OCI-LY3 (cell line): ENCODE data around the gene AHCYL1.

Experiments
- H2AFZ ChIP-seq: fragments of 200-600, 300-600 bp; shearing (Covaris generic); 2 replicates; pipeline ENCODE4 v1.6.0; 2014; ENCODE audit warnings: antibody characterized with exemption, low read depth, low read length
- H3K27ac ChIP-seq: fragments of 200-600, 300-600 bp; sonication (generic); 2 replicates; pipeline ENCODE4 v1.5.1; 2014; ENCODE audit warnings: mild to moderate bottlenecking, low read length, moderate library complexity, mixed read lengths
- H3K27me3 ChIP-seq: fragments of 200-600, 300-600 bp; sonication (generic); 2 replicates; pipeline ENCODE4 v1.6.1; 2014; ENCODE audit warnings: low read depth, low read length, mixed read lengths
- H3K36me3 ChIP-seq: fragments of 200-600, 300-600 bp; sonication (generic); replicated peaks from 2 replicates; pipeline ENCODE3; 2014; ENCODE audit warnings: low read depth, low read length, mixed read lengths
- H3K4me1 ChIP-seq: fragments of 300-600, 200-600 bp; sonication (generic); 2 replicates; pipeline ENCODE4 v1.6.1; 2014; ENCODE audit warnings: low read length, mixed read lengths
- H3K4me2 ChIP-seq: fragments of 200-600, 300-600 bp; sonication (generic); 2 replicates; pipeline ENCODE4 v1.6.1; 2014; ENCODE audit warnings: low read length, mixed read lengths
- H3K4me3 ChIP-seq: fragments of 300-600, 200-600 bp; sonication (generic); 2 replicates; pipeline ENCODE4 v1.5.1; 2014; ENCODE audit warnings: antibody characterized with exemption, mild to moderate bottlenecking, low read length, moderate library complexity
- H3K79me2 ChIP-seq: fragments of 300-600, 200-600 bp; shearing (Covaris generic); 2 replicates; pipeline ENCODE4 v1.6.1; 2014; ENCODE audit warnings: mild to moderate bottlenecking, low read length, mixed read lengths
- H3K9ac ChIP-seq: fragments of 300-600, 200-600 bp; shearing (Covaris generic); 2 replicates; pipeline ENCODE4 v1.6.0; 2014; ENCODE audit warnings: mild to moderate bottlenecking, low read length, moderate library complexity
- H3K9me3 ChIP-seq: fragments of 200-600, 300-600 bp; shearing (Covaris generic); 2 replicates; pipeline ENCODE4 v1.6.1; 2014; ENCODE audit warnings: low read length, mixed read lengths; ENCODE audit not compliant: insufficient read depth
- H4K20me1 ChIP-seq: fragments of 200-600, 300-600 bp; sonication (generic); 2 replicates; pipeline ENCODE4 v1.6.1; 2016; ENCODE audit warnings: low read length, mixed read lengths; ENCODE audit not compliant: insufficient read depth
- EZH2phosphoT487 ChIP-seq: fragments of 200-600 bp; shearing (Covaris generic); IDR thresholded peaks from 2 replicates; pipeline ENCODE4 v1.6.1; 2018; ENCODE audit warnings: antibody characterized with exemption, mixed run types, low read depth
- TF ChIP-seq, protein P1 (sequence below): fragments of 200-600, 300-600 bp; sonication (generic); IDR thresholded peaks from 2 replicates; pipeline ENCODE4 v1.5.1; 2014; ENCODE audit warnings: antibody characterized with exemption, low read length, low read depth

The AHCYL1 gene

DNA sequence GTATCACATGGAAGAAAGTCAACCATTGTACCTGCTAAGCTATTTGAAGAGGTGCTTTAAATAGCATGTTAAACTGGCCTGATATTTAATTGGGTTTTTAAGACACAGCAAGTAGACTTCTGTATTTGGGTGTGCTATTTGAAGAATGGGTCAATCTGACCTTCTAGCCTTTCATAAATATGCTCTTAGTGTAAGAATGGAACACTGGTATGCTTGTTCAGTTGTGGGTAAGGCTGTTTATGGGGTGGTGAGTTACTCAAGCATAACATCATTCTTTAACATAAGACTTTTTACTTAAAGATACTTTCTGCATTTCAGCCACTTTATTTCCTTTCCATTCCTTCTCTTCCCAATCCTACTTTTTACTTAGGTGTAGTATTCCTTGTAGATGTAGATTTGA is 21.4 kb downstream of the AHCYL1 start:
- H3K4me1 ChIP-seq, result peaks cover 30% of the 10 kb centered on the region
- no peaks in the 10 kb centered on the region for H3K27me3 ChIP-seq
- H2AFZ ChIP-seq, result no peak overlapping the region
- H3K79me2 ChIP-seq, result peaks cover 5% of the 10 kb centered on the region; the same call in 1 of the 2 replicates
- H3K4me3 ChIP-seq, result no peak overlapping the region
- TF ChIP-seq, protein P1, sequence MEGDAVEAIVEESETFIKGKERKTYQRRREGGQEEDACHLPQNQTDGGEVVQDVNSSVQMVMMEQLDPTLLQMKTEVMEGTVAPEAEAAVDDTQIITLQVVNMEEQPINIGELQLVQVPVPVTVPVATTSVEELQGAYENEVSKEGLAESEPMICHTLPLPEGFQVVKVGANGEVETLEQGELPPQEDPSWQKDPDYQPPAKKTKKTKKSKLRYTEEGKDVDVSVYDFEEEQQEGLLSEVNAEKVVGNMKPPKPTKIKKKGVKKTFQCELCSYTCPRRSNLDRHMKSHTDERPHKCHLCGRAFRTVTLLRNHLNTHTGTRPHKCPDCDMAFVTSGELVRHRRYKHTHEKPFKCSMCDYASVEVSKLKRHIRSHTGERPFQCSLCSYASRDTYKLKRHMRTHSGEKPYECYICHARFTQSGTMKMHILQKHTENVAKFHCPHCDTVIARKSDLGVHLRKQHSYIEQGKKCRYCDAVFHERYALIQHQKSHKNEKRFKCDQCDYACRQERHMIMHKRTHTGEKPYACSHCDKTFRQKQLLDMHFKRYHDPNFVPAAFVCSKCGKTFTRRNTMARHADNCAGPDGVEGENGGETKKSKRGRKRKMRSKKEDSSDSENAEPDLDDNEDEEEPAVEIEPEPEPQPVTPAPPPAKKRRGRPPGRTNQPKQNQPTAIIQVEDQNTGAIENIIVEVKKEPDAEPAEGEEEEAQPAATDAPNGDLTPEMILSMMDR, result no peak
- no peak for TF ChIP-seq EZH2phosphoT487
- H3K27ac ChIP-seq, result no peak overlapping the region
- no peak overlapping the region for H3K4me2 ChIP-seq
- no peaks in the 10 kb centered on the region for H4K20me1 ChIP-seq
- H3K9ac ChIP-seq, result no peak overlapping the region
- H3K9me3 ChIP-seq, result no peaks in the 10 kb centered on the region
- H3K36me3 ChIP-seq, result peaks cover 16% of the 10 kb centered on the region

DNA sequence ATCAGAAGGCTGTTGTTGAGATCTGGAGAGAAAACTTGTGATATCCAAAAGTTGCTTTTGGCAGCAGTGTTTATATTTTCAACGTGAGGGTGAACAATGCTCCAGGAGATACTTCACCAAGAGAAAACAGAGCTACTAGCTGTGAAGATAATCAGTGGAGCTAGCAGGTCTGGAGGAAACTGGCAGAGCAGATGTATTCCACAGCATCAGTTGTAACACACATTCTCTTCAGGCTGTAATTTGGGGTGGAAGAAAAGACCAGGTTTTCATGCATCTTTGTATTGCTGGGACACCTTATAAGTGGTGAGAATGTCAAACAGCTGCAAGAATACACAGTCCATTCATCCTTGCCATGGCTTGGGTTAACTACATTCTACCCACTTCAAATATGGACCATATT is 22.0 kb downstream of the AHCYL1 start:
- H3K27me3 ChIP-seq, result no peaks in the 10 kb centered on the region
- H2AFZ ChIP-seq, result no peak overlapping the region
- peaks cover 3% of the 10 kb centered on the region; the same call in 1 of the 2 replicates for H4K20me1 ChIP-seq
- no peak overlapping the region for H3K4me2 ChIP-seq
- TF ChIP-seq EZH2phosphoT487, result no peak
- TF ChIP-seq, protein P1, result no peak
- no peaks in the 10 kb centered on the region for H3K9me3 ChIP-seq
- no peak overlapping the region for H3K4me3 ChIP-seq
- peaks cover 21% of the 10 kb centered on the region for H3K36me3 ChIP-seq
- no peak overlapping the region for H3K27ac ChIP-seq
- peaks cover 5% of the 10 kb centered on the region; the same call in 1 of the 2 replicates for H3K79me2 ChIP-seq
- H3K9ac ChIP-seq, result no peak overlapping the region
- peaks cover 35% of the 10 kb centered on the region for H3K4me1 ChIP-seq

GRCh38 chr1:110007046-110007830 is 22.7 kb downstream of the AHCYL1 start:
- Histone ChIP-seq H2AFZ (no peak overlapping the region), H3K36me3 (peaks cover 21% of the 10 kb centered on the region), H3K27ac (no peak overlapping the region)

DNA sequence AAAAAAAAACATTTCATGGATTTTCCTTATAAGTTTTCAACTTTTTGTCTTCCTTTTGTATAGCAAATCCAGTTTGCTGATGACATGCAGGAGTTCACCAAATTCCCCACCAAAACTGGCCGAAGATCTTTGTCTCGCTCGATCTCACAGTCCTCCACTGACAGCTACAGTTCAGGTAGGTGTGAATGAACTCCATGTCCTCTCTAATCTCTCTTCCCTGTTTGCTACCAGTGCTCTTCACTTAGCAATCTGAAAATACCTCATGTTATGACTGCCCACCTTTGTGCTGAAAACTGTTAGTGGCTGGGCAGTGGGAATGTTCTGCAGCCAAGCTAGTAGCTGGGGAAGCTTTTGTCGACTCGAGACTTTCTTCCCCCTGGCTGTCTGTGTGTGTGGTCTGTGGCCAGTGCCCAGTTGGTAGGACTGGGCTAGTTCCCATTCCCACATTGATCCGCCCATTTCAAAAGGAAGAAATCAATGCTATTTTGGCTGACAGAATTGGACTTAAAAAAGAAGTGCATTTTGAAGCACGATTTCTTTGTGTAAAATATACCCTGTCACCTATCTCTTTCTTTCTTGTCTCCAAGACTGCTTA is 24.5 kb downstream of the AHCYL1 start:
- Histone ChIP-seq H3K36me3 (peaks cover 30% of the 10 kb centered on the region), H3K27ac (no peak overlapping the region), H3K4me3 (no peak overlapping the region), H4K20me1 (peaks cover 3% of the 10 kb centered on the region; the same call in 1 of the 2 replicates), H3K4me2 (no peak overlapping the region), H2AFZ (no peak overlapping the region), H3K4me1 (peaks cover 32% of the 10 kb centered on the region), H3K27me3 (no peaks in the 10 kb centered on the region), H3K9me3 (no peaks in the 10 kb centered on the region), H3K79me2 (peaks cover 3% of the 10 kb centered on the region; the same call in 1 of the 2 replicates), H3K9ac (no peak overlapping the region)
- TF ChIP-seq EZH2phosphoT487, result no peak
- TF ChIP-seq, protein P1, result no peak

More at GRCh38 chr1:110007046-110007830, 22.7 kb downstream of the AHCYL1 start:
- no peaks in the 10 kb centered on the region for H3K9me3 ChIP-seq
- H3K4me2 ChIP-seq, result no peak overlapping the region
- no peak overlapping the region for H3K9ac ChIP-seq
- TF ChIP-seq, protein P1, result no peak
- H3K79me2 ChIP-seq, result peaks cover 5% of the 10 kb centered on the region; the same call in 1 of the 2 replicates
- H3K4me1 ChIP-seq, result peaks cover 42% of the 10 kb centered on the region
- H3K27me3 ChIP-seq, result no peaks in the 10 kb centered on the region
- H4K20me1 ChIP-seq, result peaks cover 3% of the 10 kb centered on the region; the same call in 1 of the 2 replicates
- H3K4me3 ChIP-seq, result no peak overlapping the region
